HL-60/S4 treated with retinoic acid at 250 ng/mL for 4 days and 3 days (cell line): ENCODE data around the gene DNAH10.

Source experiments
- in situ Hi-C: fragments of 300-500 bp; cut with MboI; formaldehyde crosslinking; loops from 2 replicates; pipeline ENCODE4 v1.7.0; 2022; ENCODE audit warnings: low sequenced_read_pairs

DNAH10 gene

DNA sequence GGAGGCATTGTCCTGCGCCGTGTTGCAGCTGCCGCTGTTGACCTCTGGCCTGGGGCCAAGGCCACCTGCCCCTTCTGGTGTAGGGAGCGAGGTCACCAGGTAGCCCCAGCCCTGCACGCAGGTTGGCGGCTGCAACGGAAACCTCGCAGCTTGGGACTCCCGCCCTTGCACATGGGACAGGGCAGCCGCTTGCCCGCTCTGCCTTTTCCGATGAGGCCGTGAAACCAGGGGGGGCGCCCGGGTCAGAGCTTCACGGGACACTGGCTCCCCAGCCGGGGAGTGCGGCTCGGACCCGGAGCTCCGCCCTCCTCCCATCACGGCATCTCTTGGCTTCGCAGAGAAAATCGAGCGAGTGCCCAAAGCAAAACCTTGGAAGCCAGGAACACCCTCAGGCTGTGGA is 25.4 kb downstream of the DNAH10 start:
- in situ Hi-C loops = loop anchor here (25.0 kb wide), 1 partner anchor 525 kb away; no protein-coding TSS in a partner anchor

DNA sequence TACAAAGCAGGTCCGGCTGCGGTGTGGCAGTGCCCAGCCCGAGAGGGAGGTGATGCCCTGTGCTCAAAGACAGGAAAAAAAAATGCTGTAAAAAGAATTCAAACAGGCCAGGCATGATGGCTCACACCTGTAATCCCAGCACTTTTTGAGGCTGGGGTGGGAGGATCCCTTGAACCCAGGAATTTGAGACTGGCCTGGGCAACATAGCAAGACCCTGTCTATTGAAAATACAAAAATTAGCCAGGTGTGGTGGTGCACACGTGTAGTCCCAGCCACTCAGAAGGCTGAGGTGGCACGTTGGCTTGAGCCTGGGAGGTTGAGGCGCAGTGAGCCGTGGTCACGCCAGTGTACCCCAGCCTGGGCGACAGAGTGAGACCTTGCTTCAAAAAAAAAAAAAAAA is 26.4 kb downstream of the DNAH10 start:
- in situ Hi-C loops = loop anchor here (25.0 kb wide), 1 partner anchor 524 kb away; no protein-coding TSS in a partner anchor

DNA sequence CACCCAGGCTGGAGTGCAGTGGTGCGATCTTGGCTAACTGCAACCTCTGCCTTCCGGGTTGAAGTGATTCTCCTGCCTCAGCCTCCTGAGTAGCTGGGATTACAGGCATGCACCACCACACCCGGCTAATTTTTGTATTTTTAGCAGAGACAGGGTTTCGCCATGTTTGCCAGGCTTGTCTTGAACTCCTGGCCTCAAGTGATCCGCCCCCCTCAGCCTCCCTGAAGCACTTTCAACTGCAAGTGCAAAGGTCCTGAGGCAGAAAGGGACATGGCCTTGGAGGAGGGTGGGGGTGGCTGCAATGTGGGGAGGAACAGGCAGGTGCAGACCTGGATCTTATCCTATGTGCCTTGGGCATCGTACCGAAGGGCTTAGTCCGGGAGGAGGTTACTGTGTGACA is 27.3 kb downstream of the DNAH10 start:
- in situ Hi-C loops = loop anchor here (25.0 kb wide), 1 partner anchor 523 kb away; no protein-coding TSS in a partner anchor

DNA sequence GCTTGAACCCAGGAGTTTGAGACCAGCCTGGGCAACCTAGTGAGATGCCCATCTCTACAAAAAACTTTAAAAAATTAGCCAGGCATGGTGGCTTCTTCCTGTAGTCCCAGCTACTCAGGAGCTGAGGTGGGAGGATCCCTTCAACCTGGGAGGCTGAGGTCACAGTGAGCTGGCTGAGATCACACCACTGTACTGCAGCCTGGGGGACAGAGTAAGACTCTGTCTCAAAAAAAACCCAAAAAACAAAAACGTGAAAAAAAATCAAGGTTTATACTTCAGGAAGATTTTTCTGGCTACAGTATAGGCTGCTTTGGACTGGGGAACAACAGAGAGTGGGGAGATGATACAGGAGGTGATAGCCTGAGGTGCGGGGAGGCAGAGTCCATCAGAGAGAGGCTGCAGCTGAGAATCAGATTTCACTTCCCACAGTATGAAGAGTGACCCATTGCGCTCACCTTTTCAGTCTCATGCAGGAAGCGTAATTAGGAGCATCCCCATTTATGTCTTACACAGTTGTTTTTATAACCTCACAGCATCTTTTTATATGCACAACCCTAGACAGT is 28.9 kb downstream of the DNAH10 start:
- in situ Hi-C loops = loop anchor here (25.0 kb wide), 1 partner anchor 521 kb away; no protein-coding TSS in a partner anchor

DNA sequence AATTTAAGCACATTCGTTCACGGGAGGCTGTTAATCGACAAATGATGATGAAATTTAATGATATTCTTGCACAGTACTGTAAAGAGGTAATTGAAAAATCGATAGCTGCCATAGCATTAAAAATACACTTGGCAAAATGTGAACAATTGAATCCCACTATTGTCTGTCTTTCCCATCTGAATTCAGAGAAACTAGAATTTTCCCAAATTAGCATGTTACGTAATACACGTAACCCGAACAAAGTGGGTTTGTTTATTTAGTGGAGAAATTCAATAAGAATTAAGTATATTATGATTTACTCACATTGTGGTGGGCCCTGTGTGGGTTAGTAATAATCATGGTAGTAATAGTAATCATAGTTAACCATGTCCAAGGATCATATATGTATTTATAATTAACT is 31.9 kb downstream of the DNAH10 start:
- in situ Hi-C loops = loop anchor here (25.0 kb wide), 1 partner anchor 518 kb away; no protein-coding TSS in a partner anchor

DNA sequence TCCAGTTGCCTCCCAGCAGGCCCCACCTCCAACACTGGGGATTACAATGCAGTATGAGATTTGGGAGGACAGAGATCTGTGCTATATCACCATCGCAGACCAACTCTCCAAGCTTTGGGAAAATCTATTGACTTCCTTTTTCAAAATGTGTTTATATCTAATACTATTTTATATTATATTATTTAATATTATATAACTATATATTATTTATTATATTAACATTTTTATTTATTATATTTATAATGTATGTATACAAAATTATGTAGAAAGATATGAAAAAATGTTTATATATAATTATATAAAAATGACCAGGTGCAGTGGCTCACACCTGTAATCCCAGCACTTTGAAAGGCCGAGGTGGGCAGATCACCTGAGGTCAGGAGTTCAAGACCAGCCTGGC is 36.4 kb downstream of the DNAH10 start:
- in situ Hi-C loops = loop anchor here (25.0 kb wide), 1 partner anchor 514 kb away; no protein-coding TSS in a partner anchor

DNA sequence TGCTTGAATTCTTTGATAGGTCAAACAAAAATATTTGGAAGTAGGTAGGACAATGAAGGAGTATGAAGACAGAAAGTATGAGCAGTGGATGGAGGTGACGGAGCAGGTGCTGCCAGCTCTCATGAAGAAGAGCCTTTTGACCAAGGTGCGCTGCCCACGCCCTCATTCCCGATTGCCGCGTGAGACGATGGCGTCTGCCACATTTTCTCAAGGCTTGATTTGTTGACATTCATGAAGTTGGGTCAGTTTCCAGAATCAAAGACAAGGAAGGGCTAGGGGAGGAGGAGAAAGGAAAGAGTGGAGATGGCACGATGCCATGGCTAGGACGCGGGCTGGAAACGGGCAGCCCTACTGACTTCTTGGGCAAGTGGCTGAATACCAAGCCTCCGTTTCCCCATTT is 37.1 kb downstream of the DNAH10 start:
- in situ Hi-C loops = loop anchor here (25.0 kb wide), 1 partner anchor 513 kb away; no protein-coding TSS in a partner anchor

DNA sequence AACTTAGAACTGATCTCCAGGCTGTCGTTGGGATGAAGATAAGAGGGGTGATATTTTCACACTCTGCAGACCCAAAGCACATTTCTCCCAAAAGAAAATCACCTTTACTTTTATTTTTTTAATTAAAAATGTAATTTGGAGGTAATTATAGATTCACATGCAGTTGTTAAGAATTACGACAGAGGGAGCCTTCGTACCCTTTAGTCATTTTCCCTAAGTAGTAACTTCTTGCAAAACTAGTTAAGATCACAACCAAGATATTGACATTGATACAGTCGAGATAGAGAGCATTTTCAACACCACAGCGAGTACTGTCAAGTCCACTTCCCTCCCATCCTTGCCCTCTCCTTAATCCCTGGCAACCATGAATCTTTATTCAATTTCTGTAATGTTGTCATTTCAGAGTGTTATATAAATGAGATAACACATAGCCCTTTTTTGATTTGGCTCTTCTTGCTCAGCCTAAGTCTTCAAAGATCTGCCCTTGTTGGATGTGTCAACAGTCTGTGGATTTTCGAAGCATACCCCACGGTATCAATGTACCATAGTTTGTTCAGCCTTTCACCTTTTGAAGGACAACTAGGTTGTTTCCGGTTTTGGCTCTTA is 39.6 kb downstream of the DNAH10 start:
- in situ Hi-C loops = no loop called here

DNA sequence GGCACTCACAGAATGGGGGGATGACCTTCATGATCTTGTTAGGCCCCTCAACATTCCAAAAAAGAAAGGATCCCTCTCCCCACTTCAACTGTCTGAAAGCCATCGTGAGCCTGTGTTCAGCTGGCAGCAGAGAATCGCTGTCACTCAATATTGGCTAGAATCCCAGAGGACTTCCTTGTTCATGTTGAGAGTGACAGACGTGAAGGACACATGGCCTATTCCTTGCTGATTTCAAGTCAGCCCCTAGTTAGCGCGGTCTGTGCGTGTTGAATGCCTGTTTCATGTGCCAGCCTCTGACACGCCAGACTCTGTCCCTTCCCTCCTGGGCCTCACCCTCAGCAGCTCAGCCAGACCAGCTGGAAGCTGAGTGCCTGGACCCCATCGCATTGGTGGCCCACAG is 43.1 kb downstream of the DNAH10 start:
- in situ Hi-C loops = no loop called here

DNA sequence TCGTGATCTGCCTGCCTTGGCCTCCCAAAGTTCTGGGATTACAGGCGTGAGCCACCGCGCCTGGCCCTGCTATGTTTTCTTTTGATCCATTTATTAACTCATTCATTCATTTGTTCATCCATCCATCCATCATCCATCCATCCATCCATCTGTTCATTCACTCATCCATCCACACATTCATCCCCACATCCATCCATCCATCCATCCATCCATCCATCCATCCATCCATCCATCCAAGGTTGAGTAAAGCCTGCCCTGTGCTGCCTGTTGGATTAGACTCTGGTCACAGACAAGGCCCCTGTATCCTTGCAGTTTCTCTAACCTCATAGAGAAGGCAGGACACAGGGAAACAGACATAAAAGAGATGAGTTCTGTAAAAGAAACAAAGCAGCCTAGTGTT is 44.9 kb downstream of the DNAH10 start:
- in situ Hi-C loops = no loop called here

DNA sequence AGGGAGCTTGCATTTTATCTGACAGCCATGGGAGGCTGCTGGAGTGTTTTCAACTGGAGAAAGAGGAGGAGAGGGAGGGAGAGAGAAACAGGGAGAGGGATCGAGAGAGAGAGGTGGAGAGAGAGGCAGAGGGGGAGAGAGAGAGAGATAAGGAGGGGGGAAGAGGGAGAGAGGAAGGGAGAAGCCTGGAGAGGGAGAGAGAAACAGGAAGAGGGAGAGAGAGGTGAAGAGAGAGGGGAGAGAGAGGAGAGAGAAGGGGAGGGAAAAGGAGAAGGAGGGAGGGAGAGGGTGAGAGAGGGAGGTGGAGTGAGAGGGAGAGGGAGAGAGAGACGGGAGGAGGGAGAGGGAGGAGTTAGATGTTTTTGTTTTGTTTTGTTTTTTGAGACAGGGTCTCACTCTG is 45.6 kb downstream of the DNAH10 start:
- in situ Hi-C loops = no loop called here

DNA sequence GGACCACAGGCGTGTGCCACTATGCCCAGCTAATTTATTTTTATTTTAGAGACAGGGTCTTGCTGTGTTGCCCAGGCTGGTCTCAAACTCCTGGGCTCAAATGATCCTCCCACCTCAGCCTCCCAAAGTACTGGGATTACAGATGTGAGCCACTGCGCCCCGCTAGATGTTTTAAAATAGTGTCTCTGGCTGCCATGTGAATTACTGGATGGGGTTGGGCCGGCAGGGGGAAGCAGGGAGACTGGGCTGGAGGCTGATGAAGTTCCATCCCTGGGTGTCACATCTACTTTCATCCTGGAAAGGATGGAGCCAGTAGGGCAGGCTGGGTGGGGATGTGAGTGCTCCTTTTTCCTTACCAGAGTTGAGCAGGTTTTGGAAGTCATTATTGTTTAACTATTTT is 46.1 kb downstream of the DNAH10 start:
- in situ Hi-C loops = no loop called here

DNA sequence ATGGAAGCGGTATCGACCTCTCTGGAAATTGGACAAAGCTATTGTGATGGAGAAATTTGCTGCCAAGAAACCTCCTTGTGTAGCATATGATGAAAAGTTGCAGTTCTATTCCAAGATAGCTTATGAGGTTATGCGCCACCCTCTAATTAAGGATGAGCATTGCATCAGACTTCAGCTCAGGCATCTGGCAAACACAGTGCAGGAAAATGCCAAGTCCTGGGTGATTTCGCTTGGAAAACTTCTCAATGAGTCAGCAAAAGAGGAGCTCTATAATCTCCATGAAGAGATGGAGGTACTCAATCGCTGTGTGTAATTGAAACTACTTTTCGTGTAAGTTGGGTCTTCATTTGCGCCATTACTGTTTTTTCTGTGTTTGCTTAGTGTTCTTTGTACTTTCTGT is 51.2 kb downstream of the DNAH10 start:
- in situ Hi-C loops = no loop called here

DNA sequence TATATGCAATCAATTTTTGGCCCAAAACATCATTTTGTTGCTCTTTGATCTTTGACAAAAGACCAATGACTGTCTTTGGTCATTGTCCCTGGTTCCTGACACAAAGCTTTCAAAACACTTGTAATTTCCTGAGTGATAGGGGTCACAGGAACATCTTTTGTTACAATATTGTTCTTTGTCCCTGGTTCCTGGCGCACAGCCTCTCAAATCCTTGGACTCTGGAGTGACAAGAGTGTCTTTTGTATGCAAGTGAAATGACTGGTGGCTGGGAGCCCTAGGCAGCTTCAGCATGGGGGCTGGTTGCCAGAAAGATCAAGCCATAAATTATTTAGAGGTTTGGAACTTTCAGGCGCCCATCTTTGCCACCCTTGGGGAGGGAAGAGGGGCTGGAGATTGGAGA is 53.9 kb downstream of the DNAH10 start:
- in situ Hi-C loops = no loop called here

DNA sequence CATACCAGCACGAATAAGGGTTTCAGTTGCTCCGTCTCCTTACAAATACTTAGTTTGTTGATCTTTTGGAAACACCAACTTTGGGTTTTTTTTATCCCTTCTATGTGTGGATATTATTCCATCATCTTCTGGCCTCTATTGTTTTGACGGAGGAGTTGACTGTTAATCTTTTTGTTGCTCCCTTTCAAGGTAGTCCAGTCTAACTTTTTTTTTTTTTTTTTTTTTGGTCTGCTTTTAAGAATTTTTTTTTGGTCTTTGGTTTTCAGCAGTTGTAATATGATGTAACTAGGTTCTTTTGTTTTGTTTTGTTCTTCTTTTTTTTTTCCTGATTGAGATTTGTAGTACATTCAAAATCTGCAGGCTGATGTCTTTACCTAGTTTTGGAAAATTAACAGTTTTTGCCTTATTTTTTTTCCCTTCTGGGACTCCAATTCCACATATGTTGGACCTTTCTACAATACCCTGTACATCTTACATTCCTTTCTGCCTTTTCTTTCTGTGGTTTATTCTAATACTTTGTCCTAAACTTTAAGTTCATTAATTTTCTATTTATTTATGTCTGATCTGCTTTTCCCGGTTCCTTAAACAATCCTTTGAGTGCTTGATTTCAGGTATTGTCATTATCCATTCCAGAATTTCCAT is 54.9 kb downstream of the DNAH10 start:
- in situ Hi-C loops = no loop called here

DNA sequence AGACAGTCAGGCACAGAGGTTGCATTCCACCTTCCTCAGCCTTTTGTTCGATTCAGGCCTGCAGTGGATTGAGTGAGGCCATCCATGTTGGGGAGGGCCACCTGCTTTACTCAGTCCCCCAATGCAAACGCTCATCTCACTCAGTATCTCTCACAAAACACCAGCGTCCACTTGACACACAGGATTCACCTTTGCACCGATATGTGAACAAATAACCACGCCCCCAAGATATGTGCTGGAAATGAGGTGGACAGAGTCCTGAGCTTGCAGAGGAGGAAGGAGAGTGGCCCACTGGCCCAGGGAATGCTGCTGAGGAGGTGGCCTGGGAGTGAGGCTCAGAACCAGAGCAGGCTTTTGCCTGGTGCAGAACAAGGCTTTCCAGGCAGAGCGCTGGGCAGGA is 60.7 kb downstream of the DNAH10 start:
- in situ Hi-C loops = no loop called here

DNA sequence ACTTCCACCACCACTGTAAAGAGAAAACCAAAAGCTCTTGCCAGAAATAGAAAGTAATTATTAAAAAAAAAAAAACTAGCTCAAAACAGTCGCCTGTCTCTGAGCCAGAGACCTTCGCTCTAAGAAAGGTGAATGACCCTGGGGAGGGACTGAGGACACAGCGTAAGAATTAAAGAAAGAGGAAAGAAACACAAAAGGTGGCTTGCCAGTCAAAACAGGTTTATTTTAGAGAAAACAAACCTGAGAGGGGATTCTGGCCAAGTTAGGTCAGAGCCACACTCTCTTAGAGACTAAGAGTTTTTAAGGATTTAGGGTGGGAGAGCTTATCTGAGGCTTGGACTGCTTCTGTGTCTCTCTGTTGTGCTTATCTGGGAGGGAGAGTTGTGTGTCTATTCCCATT is 66.0 kb downstream of the DNAH10 start:
- in situ Hi-C loops = no loop called here

DNA sequence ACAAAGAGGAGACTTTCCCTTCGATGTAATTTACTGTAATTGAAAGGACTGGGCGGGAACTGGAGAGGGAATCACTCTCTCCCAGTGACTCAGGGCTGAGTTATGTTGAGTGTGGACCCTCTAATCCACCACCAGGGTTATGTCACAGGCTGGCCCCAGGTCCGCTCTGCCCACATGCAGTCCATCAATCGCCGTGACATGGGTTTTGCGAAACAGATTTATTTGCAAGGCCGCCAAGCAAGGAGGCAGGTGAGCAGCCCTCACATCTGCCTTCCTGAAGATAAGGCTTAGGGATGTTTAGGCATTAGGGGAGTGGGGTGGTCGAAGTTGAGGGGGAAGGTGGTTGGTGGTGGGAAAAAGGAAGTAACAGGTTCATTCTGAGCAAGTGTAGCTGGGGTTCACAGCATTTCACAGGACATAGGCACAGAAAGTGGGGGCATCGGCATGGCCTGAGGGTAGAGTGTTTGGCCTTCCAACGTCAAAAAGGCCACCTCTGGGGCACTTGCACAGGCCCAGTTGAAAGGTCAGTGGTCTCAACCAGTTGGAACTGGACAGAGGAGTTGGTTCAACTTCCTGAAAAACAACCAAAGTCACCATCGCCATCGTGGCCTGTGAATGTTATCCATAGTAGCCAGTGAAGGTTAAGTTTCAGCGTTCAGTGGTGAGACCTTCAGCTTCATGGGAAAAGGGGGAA is 66.9 kb downstream of the DNAH10 start:
- in situ Hi-C loops = no loop called here

DNA sequence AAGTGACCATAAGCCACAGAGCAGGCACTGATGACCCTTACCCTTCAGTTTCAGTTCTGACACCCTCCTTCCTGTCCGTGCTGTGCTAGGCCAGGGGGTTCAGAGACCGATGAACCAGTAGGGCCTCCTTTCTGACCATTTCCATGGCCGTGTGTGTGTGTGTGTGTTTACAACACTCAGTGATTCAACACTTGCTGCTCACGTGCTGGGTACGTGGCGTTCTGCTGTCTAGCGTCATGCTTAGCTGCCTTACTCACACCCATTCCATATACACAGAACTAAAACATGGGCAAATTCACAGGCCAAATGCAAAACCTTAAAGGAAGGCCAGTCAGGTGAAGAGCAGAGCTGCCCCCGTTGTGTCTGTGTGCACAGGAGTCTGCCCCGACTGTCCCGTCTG is 67.5 kb downstream of the DNAH10 start:
- in situ Hi-C loops = no loop called here

DNA sequence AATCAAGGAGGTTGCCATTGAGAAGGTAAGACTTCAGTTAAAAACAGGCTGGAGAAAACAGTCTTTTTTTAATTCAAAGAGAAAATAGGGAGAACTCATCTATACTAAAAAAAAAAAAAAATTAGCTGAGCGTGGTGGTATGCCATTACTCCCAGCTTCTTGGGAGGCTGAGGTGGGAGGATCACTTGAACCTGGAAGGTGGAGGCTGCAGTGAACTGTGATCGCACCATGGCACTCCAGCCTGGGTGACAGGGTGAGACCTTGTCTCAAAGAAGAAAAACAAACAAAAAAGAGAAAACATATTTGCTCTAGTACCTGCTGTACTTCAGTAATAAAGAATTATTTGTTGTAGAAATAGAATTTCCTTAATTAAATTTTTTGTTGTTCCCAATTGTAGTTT is 68.6 kb downstream of the DNAH10 start:
- in situ Hi-C loops = no loop called here

DNA sequence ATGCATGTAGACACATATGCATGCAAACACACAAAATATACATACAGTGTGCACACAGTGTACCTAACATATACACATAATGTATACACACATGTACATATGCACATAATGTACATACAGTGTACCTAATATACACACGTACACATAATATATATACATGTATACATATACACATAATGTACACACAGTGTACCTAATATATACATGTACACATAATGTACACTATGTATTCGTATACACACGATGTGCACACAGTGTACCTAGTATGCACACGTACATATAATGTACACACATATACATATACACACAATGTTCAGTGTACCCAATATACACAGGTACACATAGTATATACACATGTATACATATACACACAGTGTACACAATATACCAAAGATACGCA is 70.0 kb downstream of the DNAH10 start:
- in situ Hi-C loops = no loop called here

DNA sequence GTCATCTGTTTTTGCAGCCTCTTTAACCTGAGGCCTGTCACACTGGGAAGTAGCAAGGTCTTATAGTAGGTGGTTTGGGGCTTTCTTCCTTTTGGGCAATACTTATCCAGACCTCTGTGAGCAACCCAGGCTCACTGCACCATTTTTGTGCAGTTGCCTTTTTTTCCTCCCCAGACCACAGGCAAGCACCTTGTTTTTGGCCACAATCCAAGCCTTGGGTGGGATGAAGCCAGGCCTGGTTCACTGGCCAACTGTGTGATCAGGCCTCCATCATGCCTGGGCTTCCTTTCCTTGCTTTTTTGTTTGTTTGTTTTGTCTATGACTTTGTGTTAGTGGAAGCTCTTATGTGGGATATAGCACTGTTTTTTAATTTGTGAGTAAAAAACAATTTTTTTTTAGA is 71.7 kb downstream of the DNAH10 start:
- in situ Hi-C loops = no loop called here
